Gastroesophageal sphincter (tissue), 4 donors: ENCODE data around the gene AKR1D1. TPM values are rescaled to one million over a fixed set of nuclear protein-coding genes. Genes with fewer than 3 reads are reported as not detected.
"Not testable (repeated sequence)": the region's sequence is repeated elsewhere in the genome, so short reads cannot be mapped to it uniquely, and the experiment has no call there.

ENCODE experiments used
- ATAC-seq: fragments of 150-250 bp; one replicate; pipeline ENCODE4 v1.9.1; 2016; ENCODE audit warnings: mild to moderate bottlenecking, moderate library complexity
- H3K27ac ChIP-seq, 4 donors: fragments of 200-600 bp; sonication (generic) in 3 of 4; 1 replicate in 3 of 4; 2 replicates in 1 of 4; pipeline ENCODE4 v1.5.1; 2016 to 2019
- H3K27me3 ChIP-seq: fragments of 200-600 bp; sonication (generic); one replicate; pipeline ENCODE4 v1.5.1; 2019
- H3K36me3 ChIP-seq, 2 donors: fragments of 200-600 bp; sonication (generic); one replicate each; pipeline ENCODE4 v1.5.1; 2019; ENCODE audit warnings: control low read depth in 1 of 2
- H3K4me1 ChIP-seq, 3 donors: fragments of 200-600 bp; sonication (generic); 1 replicate in 2 of 3; 2 replicates in 1 of 3; pipeline ENCODE4 v1.5.1; 2016 to 2019; ENCODE audit warnings: control low read depth in 2 of 3
- H3K4me3 ChIP-seq, 2 donors: fragments of 200-600 bp; sonication (generic); one replicate each; pipeline ENCODE4 v1.5.1; 2019; ENCODE audit warnings: mild to moderate bottlenecking in 1 of 2, moderate library complexity in 1 of 2
- H3K9me3 ChIP-seq, 3 donors: fragments of 200-600 bp; sonication (generic); one replicate each; pipeline ENCODE4 v1.5.1; 2017 to 2019; ENCODE audit warnings: control low read depth in 2 of 3
- EP300 ChIP-seq: sonication (generic); formaldehyde crosslinking; IDR thresholded peaks from one replicate; pipeline ENCODE4 v1.6.1; 2017; ENCODE audit warnings: antibody characterized with exemption, mild to moderate bottlenecking
- POLR2A ChIP-seq, 2 donors: fragments of 450-650 bp; IDR thresholded peaks; one replicate each; pipeline ENCODE4 v1.6.1; 2017; ENCODE audit warnings: antibody characterized with exemption in 2 of 2, mild to moderate bottlenecking in 2 of 2, moderate library complexity in 1 of 2
- POLR2AphosphoS5 ChIP-seq: sonication (generic); formaldehyde crosslinking; IDR thresholded peaks from one replicate; pipeline ENCODE4 v1.6.1; 2017; ENCODE audit warnings: antibody characterized with exemption
- WGBS, 2 donors: methylation state at CpG; one replicate each; pipeline ENCODE4 v1.1.5; 2018; ENCODE audit warnings: low coverage in 1 of 2; 5-methylcytosine and 5-hydroxymethylcytosine counted together
- total RNA-seq, 4 donors: library from RNA; depleted of rRNA; stranded (reverse); fragments of >200 nt; gene quantifications; one replicate each; pipeline ENCODE4 v1.1.0, GENCODE V29; 2016
- TF ChIP-seq, protein P1 (sequence below), 4 experiments: fragments of 200-600 bp in 2 of 4; fragments of 450-650 bp in 2 of 4; sonication (generic) in 1 of 4; IDR thresholded peaks; one replicate each; pipeline ENCODE4 v1.5.1; 2017 to 2019; ENCODE audit warnings: antibody characterized with exemption in 4 of 4, mild to moderate bottlenecking in 2 of 4, moderate library complexity in 2 of 4

The AKR1D1 gene
- total RNA-seq, 4 donors from 2014 or later, result not detected

DNA sequence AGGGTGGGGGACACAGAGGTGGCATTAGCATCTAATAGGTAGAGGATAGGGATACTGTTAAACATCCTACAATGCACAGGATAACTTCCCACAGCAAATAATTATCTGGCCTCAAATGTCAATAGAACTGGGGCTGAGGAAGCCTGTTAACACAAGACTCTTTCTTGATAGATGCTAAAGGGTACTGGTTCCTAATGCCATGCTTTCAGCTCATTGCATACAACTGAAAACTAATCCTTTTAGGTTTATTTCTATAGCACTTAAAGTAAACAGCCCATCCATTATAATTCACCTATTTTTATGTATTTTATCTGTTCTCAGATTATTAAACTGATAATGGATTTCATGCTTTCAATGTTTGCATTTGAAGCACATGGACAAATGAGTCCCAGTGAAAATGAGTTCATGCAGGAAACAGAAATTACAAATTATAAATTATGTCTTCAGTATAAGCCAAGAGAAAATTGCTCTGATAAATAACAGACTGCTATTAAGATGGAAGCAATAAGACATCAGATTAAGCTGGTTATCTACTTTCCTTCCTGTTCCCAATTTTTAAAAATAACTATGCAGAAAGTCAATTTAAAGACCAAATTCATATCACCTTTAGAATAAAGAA is 66.4 kb downstream of the AKR1D1 start:
- H3K36me3 ChIP-seq, result no peaks in the 10 kb centered on the region
- no peaks in the 10 kb centered on the region for H3K27me3 ChIP-seq
- no peaks in the 10 kb centered on the region for H3K4me1 ChIP-seq
- H3K9me3 ChIP-seq, result no peaks in the 10 kb centered on the region
- no peak for ATAC-seq
- no peak overlapping the region for H3K4me3 ChIP-seq
- TF ChIP-seq POLR2AphosphoS5 (no peak), EP300 (no peak), POLR2A (IDR thresholded peaks at IDR 0.05) (no peak)
- TF ChIP-seq, protein P1, sequence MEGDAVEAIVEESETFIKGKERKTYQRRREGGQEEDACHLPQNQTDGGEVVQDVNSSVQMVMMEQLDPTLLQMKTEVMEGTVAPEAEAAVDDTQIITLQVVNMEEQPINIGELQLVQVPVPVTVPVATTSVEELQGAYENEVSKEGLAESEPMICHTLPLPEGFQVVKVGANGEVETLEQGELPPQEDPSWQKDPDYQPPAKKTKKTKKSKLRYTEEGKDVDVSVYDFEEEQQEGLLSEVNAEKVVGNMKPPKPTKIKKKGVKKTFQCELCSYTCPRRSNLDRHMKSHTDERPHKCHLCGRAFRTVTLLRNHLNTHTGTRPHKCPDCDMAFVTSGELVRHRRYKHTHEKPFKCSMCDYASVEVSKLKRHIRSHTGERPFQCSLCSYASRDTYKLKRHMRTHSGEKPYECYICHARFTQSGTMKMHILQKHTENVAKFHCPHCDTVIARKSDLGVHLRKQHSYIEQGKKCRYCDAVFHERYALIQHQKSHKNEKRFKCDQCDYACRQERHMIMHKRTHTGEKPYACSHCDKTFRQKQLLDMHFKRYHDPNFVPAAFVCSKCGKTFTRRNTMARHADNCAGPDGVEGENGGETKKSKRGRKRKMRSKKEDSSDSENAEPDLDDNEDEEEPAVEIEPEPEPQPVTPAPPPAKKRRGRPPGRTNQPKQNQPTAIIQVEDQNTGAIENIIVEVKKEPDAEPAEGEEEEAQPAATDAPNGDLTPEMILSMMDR (IDR thresholded peaks at IDR 0.05), result no peak
- H3K27ac ChIP-seq, result no peak overlapping the region

DNA sequence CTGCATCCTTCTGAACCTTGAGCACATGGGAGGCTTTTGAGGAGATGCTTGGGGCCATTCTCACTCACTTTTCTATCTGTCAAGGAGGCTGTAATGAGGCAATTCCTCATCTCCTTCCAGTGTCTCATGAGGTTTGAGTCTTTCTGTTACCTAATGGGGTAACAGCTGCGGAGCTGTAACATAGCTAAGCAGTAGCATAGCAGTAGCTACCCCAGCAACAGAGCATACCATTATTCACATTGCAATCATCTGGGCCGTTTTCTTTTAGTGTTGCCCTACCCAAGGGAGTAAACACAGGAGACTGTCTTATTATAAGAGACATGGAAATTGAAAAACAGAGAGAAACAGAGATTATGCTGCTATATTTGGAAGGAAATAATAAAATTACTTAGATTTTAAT is 68.7 kb downstream of the AKR1D1 start:
- 67 to 69% methylated on average over 1 to 2 of the region's 2 CpGs for WGBS, 2 donors
- no peak for ATAC-seq
- TF ChIP-seq EP300 (no peak), POLR2A (IDR thresholded peaks at IDR 0.05) (no peak), POLR2AphosphoS5 (no peak)
- TF ChIP-seq, protein P1 (IDR thresholded peaks at IDR 0.05), result no peak

DNA sequence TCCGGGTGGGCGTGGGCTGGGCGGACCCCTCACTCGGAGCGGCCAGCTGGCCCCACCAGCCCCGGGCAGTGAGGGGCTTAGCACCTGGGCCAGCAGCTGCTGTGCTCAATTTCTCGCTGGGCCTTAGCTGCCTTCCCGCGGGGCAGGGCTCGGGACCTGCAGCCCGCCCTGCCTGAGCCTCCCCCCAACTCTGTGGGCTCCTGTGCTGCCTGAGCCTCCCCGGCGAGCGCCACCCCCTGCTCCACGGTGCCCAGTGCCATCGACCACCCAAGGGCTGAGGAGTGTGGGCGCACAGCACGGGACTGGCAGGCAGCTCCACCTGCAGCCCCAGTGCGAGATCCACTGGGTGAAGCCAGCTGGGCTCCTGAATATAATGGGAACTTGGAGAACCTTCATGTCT is 70.0 kb downstream of the AKR1D1 start:
- H3K4me1 ChIP-seq, ATAC-seq, H3K9me3 ChIP-seq, H3K36me3 ChIP-seq, H3K27me3 ChIP-seq, H3K4me3 ChIP-seq, H3K27ac ChIP-seq: not testable (repeated sequence)
- no CpG with 5 or more reads among the region's 19 CpGs for WGBS, 2 donors

More for the DNA sequence above, 68.7 kb downstream of the AKR1D1 start:
- Histone ChIP-seq H3K27me3 (no peaks in the 10 kb centered on the region), H3K27ac (no peak overlapping the region), H3K4me3 (no peak overlapping the region), H3K36me3 (no peaks in the 10 kb centered on the region), H3K9me3 (no peaks in the 10 kb centered on the region), H3K4me1 (no peaks in the 10 kb centered on the region)

DNA sequence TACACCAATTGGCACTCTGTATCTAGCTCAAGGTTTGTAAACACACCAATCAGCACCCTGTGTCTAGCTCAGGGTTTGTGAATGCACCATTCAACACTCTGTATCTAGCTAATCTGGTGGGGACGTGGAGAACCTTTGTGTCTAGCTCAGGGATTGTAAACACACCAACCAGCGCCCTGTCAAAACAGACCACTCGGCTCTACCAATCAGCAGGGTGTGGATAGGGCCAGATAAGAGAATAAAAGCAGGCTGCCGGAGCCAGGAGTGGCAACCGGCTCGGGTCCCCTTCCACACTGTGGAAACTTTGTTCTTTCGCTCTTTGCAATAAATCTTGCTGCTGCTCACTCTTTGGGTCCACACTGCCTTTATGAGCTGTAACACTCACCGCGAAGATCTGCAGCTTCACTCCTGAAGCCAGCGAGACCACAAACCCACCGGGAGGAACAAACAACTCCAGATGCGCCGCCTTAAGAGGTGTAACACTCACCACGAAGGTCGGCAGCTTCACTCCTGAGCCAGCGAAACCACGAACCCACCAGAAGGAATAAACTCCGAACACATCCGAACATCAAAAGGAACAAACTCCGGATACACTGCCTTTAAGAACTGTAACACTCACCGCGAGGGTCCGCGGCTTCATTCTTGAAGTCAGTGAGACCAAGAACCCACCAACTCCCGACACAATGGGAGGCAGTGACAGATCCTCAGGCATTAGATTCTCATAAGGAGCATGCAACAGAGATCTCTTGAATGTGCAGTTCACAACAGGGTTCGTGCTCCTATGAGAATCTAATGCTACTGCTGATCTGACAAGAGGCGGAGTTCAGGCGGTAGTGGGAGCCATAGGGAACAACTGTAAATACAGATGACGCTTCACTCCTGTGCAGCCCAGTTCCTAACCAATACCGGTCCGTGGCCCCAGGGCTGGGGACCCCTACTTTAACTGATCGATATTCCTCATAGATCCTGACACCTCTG is 70.8 kb downstream of the AKR1D1 start:
- H3K27ac ChIP-seq, H3K36me3 ChIP-seq, H3K27me3 ChIP-seq, ATAC-seq, H3K9me3 ChIP-seq, H3K4me1 ChIP-seq, H3K4me3 ChIP-seq: not testable (repeated sequence)
- 85 to 87% methylated on average over 13 to 20 of the region's 32 CpGs for WGBS, 2 donors

DNA sequence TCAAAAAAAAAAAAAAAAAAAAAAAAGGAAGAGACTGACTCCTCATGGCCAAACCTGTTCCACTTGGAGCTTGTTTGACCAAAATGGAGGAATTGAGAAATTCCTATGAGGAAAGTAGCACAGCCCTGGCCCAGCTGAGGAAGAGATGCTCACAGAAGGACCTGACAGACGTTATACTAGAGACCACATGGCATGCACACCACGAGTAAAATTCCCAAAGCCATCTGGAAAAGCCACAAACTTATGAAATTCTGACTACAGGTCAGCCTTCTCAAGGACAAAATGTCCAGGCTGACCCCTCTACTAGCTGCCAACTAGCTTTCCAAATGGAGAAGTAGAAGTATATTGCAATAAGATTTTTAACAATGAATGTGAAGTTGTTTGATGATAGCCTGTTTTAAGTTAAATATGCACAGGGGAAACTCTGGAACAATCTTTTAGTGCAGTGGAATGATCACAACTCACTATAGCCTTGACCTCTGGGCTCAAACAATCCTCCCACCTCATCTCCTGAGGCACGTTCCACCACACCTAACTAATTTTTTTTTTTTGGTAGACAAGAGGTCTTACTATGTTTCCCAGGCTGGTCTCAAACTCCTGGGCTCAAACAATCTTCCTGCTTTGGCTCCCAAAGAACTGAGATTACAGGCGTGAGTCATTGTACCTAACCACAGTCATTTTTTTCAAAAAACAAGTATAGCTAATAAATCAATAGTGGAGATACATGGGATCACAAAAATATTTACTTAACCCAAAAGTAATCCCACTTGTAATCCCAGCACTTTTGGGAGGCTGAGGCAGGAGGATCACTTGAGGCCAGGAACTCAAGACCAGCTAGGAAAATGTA is 75.7 kb downstream of the AKR1D1 start:
- no peaks in the 10 kb centered on the region for H3K4me1 ChIP-seq
- TF ChIP-seq POLR2A (IDR thresholded peaks at IDR 0.05), result no peak
- no peak for TF ChIP-seq POLR2AphosphoS5
- TF ChIP-seq EP300, result no peak
- TF ChIP-seq, protein P1 (IDR thresholded peaks at IDR 0.05), result no peak
- no peak overlapping the region for H3K4me3 ChIP-seq
- 57 to 68% methylated on average over 3 to 4 of the region's 4 CpGs for WGBS, 2 donors
- ATAC-seq, result no peak
- no peak overlapping the region for H3K27ac ChIP-seq
- no peaks in the 10 kb centered on the region for H3K9me3 ChIP-seq
- no peaks in the 10 kb centered on the region for H3K27me3 ChIP-seq
- no peaks in the 10 kb centered on the region for H3K36me3 ChIP-seq
